HepG2 (cell line): ENCODE measurements around the gene GCM1. TPM values are rescaled to one million over a fixed set of nuclear protein-coding genes. Genes with fewer than 3 reads are reported as not detected.

Experiments
- ATAC-seq: fragments of 200-7000 bp; cut with Tn5 transposase; 3 replicates; pipeline ENCODE4 v1.9.1; 2020; ENCODE audit warnings: mild to moderate bottlenecking, moderate library complexity
- BruUV-seq: library from RNA; stranded (reverse); fragments of 400-500 nt; replicated peaks from 2 replicates; lab custom pipeline; 2021; lab: Mats Ljungman, UMichigan
- CTCF ChIA-PET: fragments of 300-600 bp; formaldehyde crosslinking; extraction: SDS; loops from one replicate; lab custom pipeline; 2021; ENCODE audit warnings: low total read pairs, inconsistent platforms, low intra/inter-chr PET ratio; lab: Yijun Ruan, JAX
- POLR2A ChIA-PET: fragments of 350-600 bp; sonication (Branson Sonifier 250); formaldehyde crosslinking; loops from one replicate; lab custom pipeline; 2020; ENCODE audit warnings: antibody characterized with exemption, inconsistent platforms; lab: Yijun Ruan, JAX
- DNase-seq: peaks from one replicate; pipeline ENCODE4 v3.0.0-alpha.2; 2015; ENCODE audit warnings: low spot score
- FAIRE-seq: peaks from 3 replicates; lab custom pipeline; 2011; peaks lifted over from hg19 to GRCh38; lab: Jason Lieb, UNC
- H2AFZ ChIP-seq: one replicate; pipeline ENCODE4 v1.6.1; 2011; ENCODE audit warnings: low read length, inconsistent platforms
- H3K27ac ChIP-seq: fragments of 300-600 bp; 3 replicates; pipeline ENCODE4 v1.8.0; 2011; ENCODE audit warnings: mixed run types, mild to moderate bottlenecking, mixed read lengths, low read length, inconsistent platforms; ENCODE audit not compliant: insufficient read depth; ENCODE audit errors: extremely low read length
- H3K27me3 ChIP-seq, 2 experiments: fragments of 200-600 bp in 1 of 2; 2 replicates in 1 of 2; 3 replicates in 1 of 2; pipeline versions ENCODE4 v1.6.0 to v1.8.0; 2011; ENCODE audit warnings: low read length in 2 of 2, mild to moderate bottlenecking in 2 of 2, moderate library complexity in 2 of 2, inconsistent platforms in 1 of 2; ENCODE audit not compliant: insufficient read depth in 2 of 2, control insufficient read depth in 1 of 2
- H3K36me3 ChIP-seq, 2 experiments: fragments of 200-600 bp in 1 of 2; replicated peaks in 1 of 2; 2 replicates in 1 of 2; 3 replicates in 1 of 2; pipeline versions ENCODE4 v1.5.1 to v1.8.0; 2011; ENCODE audit warnings: low read length in 2 of 2, inconsistent platforms in 1 of 2; ENCODE audit not compliant: insufficient read depth in 2 of 2, control insufficient read depth in 1 of 2
- H3K4me1 ChIP-seq: 2 replicates; pipeline ENCODE4 v1.5.1; 2012; ENCODE audit warnings: low read length, inconsistent platforms; ENCODE audit not compliant: insufficient read depth
- H3K4me2 ChIP-seq: 2 replicates; pipeline ENCODE4 v1.6.0; 2011; ENCODE audit warnings: low read depth, low read length, inconsistent platforms
- H3K4me3 ChIP-seq, 3 experiments: fragments of 200-600 bp in 1 of 3; sonication (generic), shearing (Covaris generic) in 1 of 3; replicated peaks in 1 of 3; 2 replicates each; pipeline ENCODE4 v1.5.1; 2011 to 2016; ENCODE audit warnings: low read length in 3 of 3, inconsistent platforms in 2 of 3, low read depth in 2 of 3, mild to moderate bottlenecking in 2 of 3, control low read depth in 1 of 3, mixed read lengths in 1 of 3; ENCODE audit not compliant: insufficient read depth in 1 of 3
- H3K79me2 ChIP-seq: one replicate; pipeline ENCODE4 v1.6.1; 2011; ENCODE audit warnings: low read length, inconsistent platforms; ENCODE audit not compliant: insufficient read depth
- H3K9ac ChIP-seq: 2 replicates; pipeline ENCODE4 v1.6.0; 2011; ENCODE audit warnings: mild to moderate bottlenecking, low read depth, low read length, inconsistent platforms; ENCODE audit not compliant: insufficient read depth
- H3K9me3 ChIP-seq: 2 replicates; pipeline ENCODE4 v1.5.1; 2012; ENCODE audit warnings: mild to moderate bottlenecking, low read length
- H4K20me1 ChIP-seq: 2 replicates; pipeline ENCODE4 v1.6.0; 2011; ENCODE audit warnings: inconsistent platforms, mild to moderate bottlenecking, low read length, moderate library complexity; ENCODE audit not compliant: insufficient read depth
- ZBTB40 ChIP-seq, 2 experiments: fragments of 450-650 bp in 1 of 2; sonication (generic) in 1 of 2; formaldehyde crosslinking in 1 of 2; IDR thresholded peaks; 2 replicates each; pipeline versions ENCODE4 v1.6.1 to v1.8.0; 2016 to 2022; ENCODE audit warnings: antibody characterized with exemption in 1 of 2, mild to moderate bottlenecking in 1 of 2, missing genetic modification reagents in 1 of 2
- ZNF17 ChIP-seq: sonication (generic); formaldehyde crosslinking; IDR thresholded peaks from 2 replicates; pipeline ENCODE4 v1.5.0; 2020; ENCODE audit warnings: mild to moderate bottlenecking, missing genetic modification reagents
- WGBS: methylation state at CpG from one replicate; pipeline ENCODE4 v1.1.6; 2017; ENCODE audit warnings: low lambda C conversion rate; 5-methylcytosine and 5-hydroxymethylcytosine counted together
- in situ Hi-C: cut with HindIII; loops from 2 replicates; pipeline ENCODE4 v1.10.0; 2017; ENCODE audit warnings: low pct_unique_long_range_greater_than_20kb; ENCODE audit not compliant: extremely low pct_ligation_motif_present
- intact Hi-C: fragments of 100-400 bp; cut with micrococcal nuclease; formaldehyde crosslinking; loops from one replicate; pipeline ENCODE4 v1.10.0; 2022; ENCODE audit not compliant: unreplicated experiment
- polyA plus RNA-seq, 8 experiments: library from polyadenylated mRNA; depleted of rRNA in 3 of 8; stranded (reverse) in 7 of 8; unstranded in 1 of 8; fragments of >200 nt; fragmentation: Illumina TruSeq in 4 of 8; extraction: Trizol in 4 of 8; gene quantifications; 2 replicates each; pipeline versions ENCODE4 v1.2.1 to v1.2.3, GENCODE V29; 2011 to 2016; ENCODE audit warnings: low read depth in 4 of 8, missing spikeins in 1 of 8, mixed read lengths in 1 of 8; ENCODE audit not compliant: insufficient read depth in 1 of 8
- total RNA-seq, 5 experiments: library from RNA; depleted of rRNA; stranded (reverse); fragments of >200 nt; fragmentation: Illumina TruSeq; extraction: Trizol; gene quantifications; 2 replicates each; pipeline ENCODE4 v1.2.3, GENCODE V29; 2016; ENCODE audit warnings: low read depth in 1 of 5

Gene GCM1
- total and polyA plus RNA-seq, 2 of the 13 experiments (the other 11 are each of a cell fraction or from before 2014, with no cell fraction given), result 0.04 to 0.13 TPM

- Histone ChIP-seq H3K4me3 (no peak overlapping the region), H3K9ac (no peak overlapping the region), H4K20me1 (no peaks in the 10 kb centered on the region), H3K36me3 (no peaks in the 10 kb centered on the region), H3K27ac (no peak overlapping the region), H2AFZ (no peak overlapping the region), H3K4me1 (no peaks in the 10 kb centered on the region), H3K4me2 (no peak overlapping the region), H3K9me3 (no peaks in the 10 kb centered on the region), H3K79me2 (no peaks in the 10 kb centered on the region)
- FAIRE-seq, result no peak
- no TSS peak for BruUV-seq
- 49% methylated on average over 5 of the region's 5 CpGs for WGBS
- intact Hi-C loops, result no loop called here
- CTCF ChIA-PET, result no interaction called here
- no peak for TF ChIP-seq ZBTB40 (IDR thresholded peaks at IDR 0.05)
- 0 out of 2 replicates have a peak, but pooled peaks have one; percentile 47 for TF ChIP-seq ZBTB40 (CRISPR knock-in tag; IDR thresholded peaks at IDR 0.05)
- no peak for TF ChIP-seq ZNF17
- TF ChIP-seq, all 625 proteins: peak for 1
- POLR2A ChIA-PET, result no interaction called here
- ATAC-seq (no peak), DNase-seq (no peak)
- H3K27me3 ChIP-seq, result 0 out of 5 replicates have a peak, but pooled peaks cover 0 to 6% of the 10 kb centered on the region in 2 experiments
- in situ Hi-C loops, result no loop called here
Measured at GRCh38 chr6:53180678-53181077, 32.0 kb upstream of the GCM1 start.
